A549 (cell line): ENCODE data around the gene RTN4IP1.

Experiments used
- CBX8 ChIP-seq: fragments of 200-600 bp; sonication (generic); IDR thresholded peaks from 2 replicates; pipeline ENCODE4 v1.6.1; 2016
- CTCF ChIP-seq: fragments of >200 bp; sonication (Bioruptor Twin); formaldehyde crosslinking; IDR thresholded peaks from 3 replicates; pipeline ENCODE4 v1.5.1; 2016
- EHMT2 ChIP-seq: fragments of 200-600 bp; sonication (generic); IDR thresholded peaks from 2 replicates; pipeline ENCODE4 v1.6.1; 2016; ENCODE audit warnings: antibody characterized with exemption, low read depth, mild to moderate bottlenecking, moderate library complexity
- EP300 ChIP-seq, 2 experiments: fragments of >200 bp; sonication (Bioruptor Twin); formaldehyde crosslinking; IDR thresholded peaks; 2 replicates in 1 of 2; 3 replicates in 1 of 2; pipeline ENCODE4 v1.6.1; 2016 to 2017
- MYC ChIP-seq: IDR thresholded peaks from 2 replicates; pipeline ENCODE4 v1.6.1; 2012; ENCODE audit warnings: mild to moderate bottlenecking, inconsistent platforms, low read length, improper control_type of control experiment, borderline replicate concordance
- NR3C1 ChIP-seq: fragments of >200 bp; sonication (Bioruptor Twin); formaldehyde crosslinking; IDR thresholded peaks from 3 replicates; pipeline ENCODE4 v1.6.1; 2017
- PBX3 ChIP-seq: IDR thresholded peaks from 2 replicates; pipeline ENCODE4 v1.6.1; 2012
- POLR2A ChIP-seq: IDR thresholded peaks from 2 replicates; pipeline ENCODE4 v1.6.1; 2012; ENCODE audit warnings: mild to moderate bottlenecking, low read length
- REST ChIP-seq: fragments of 200-600 bp; sonication (generic); IDR thresholded peaks from 2 replicates; pipeline ENCODE4 v1.6.1; 2016; ENCODE audit warnings: antibody characterized with exemption, mild to moderate bottlenecking, moderate library complexity
- TFCP2L1 ChIP-seq: fragments of 250-450 bp; sonication (Bioruptor Pico); IDR thresholded peaks from 2 replicates; pipeline ENCODE4 v1.5.0; 2021; ENCODE audit warnings: mild to moderate bottlenecking
- USF2 ChIP-seq: fragments of 450-650 bp; IDR thresholded peaks from 2 replicates; pipeline ENCODE4 v1.6.1; 2014; ENCODE audit warnings: antibody characterized with exemption
- TF ChIP-seq, protein P1 (sequence below): IDR thresholded peaks from 2 replicates; pipeline ENCODE4 v1.6.1; 2012

DNA sequence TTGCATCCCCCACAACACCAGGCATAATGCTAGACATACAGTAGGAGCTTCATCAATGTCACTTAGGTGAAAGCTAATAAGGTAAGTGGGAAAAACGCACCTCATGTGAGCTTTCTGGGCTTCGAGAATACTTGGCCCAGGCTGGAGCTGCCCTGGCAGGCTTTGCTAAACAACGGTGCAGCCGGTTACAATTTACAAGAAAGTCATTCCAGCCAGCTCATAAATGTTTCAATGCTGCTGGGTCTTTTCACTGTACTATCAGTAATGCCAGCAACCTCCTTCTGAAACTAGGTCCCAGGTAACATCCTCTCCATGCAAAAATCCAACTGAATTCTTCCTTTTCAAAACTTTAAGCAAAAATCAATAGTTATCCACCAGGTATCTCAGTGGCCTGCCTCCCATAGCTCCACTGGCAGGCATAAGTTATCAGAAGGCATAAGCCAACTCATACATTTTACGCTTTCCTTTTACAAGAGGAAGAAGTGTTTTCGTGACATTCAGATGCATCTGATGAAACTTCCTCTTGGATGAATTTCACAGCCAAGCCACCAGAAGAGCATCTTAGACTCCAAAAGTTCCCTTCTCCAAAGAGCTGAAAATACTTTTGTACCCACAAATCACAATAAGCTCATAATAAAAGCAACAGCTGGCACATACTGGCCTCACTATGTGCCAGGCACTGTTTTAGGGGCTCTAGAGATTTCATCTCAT lies 56.3 kb downstream of the RTN4IP1 start:
- TF ChIP-seq, protein P1, sequence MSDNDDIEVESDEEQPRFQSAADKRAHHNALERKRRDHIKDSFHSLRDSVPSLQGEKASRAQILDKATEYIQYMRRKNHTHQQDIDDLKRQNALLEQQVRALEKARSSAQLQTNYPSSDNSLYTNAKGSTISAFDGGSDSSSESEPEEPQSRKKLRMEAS: no peak
- TF ChIP-seq NR3C1 (no peak), EP300 (IDR thresholded peaks at IDR 0.05) (no peak), CTCF (no peak), TFCP2L1 (no peak), REST (no peak), POLR2A (no peak), EHMT2 (no peak), MYC (no peak), USF2 (no peak), CBX8 (no peak), PBX3 (no peak)
